WTC11 (cell line): ENCODE results near the gene ENGASE. TPM values are rescaled to one million over a fixed set of nuclear protein-coding genes. Genes with fewer than 3 reads are reported as not detected.

ENCODE experiments used
- ATAC-seq: fragments of 200-7000 bp; cut with Tn5 transposase; 2 replicates; pipeline ENCODE4 v1.10.0; 2021; ENCODE audit warnings: mild to moderate bottlenecking, moderate library complexity
- CTCF ChIA-PET: fragments of 300-600 bp; sonication (Branson Sonifier 250); formaldehyde crosslinking; loops from one replicate; lab custom pipeline; 2021; ENCODE audit warnings: antibody characterized with exemption; lab: Charles Lee
- POLR2A ChIA-PET: fragments of 350-600 bp; sonication (Branson Sonifier 250); formaldehyde crosslinking; loops from one replicate; lab custom pipeline; 2021; ENCODE audit warnings: antibody characterized with exemption; lab: Charles Lee
- DNase-seq: peaks from one replicate; pipeline ENCODE4 v3.0.0; 2021; ENCODE audit warnings: low spot score
- H3K27ac Mint-ChIP-seq: 2 replicates; pipeline ENCODE4 v1.8.0; 2021; ENCODE audit warnings: mixed read lengths
- H3K27me3 Mint-ChIP-seq: 2 replicates; pipeline ENCODE4 v1.8.0; 2021; ENCODE audit warnings: low read depth, mild to moderate bottlenecking, moderate library complexity, mixed read lengths
- H3K36me3 Mint-ChIP-seq: 2 replicates; pipeline ENCODE4 v1.8.0; 2021; ENCODE audit warnings: mixed read lengths
- H3K4me1 Mint-ChIP-seq: 2 replicates; pipeline ENCODE4 v1.8.0; 2022; ENCODE audit warnings: mixed read lengths
- H3K4me3 Mint-ChIP-seq: 2 replicates; pipeline ENCODE4 v1.8.0; 2021; ENCODE audit warnings: mild to moderate bottlenecking, moderate library complexity, mixed read lengths
- H3K9me3 Mint-ChIP-seq: 2 replicates; pipeline ENCODE4 v1.8.0; 2021; ENCODE audit warnings: mixed read lengths
- ETV6 ChIP-seq: sonication (generic); formaldehyde crosslinking; IDR thresholded peaks from 2 replicates; pipeline ENCODE4 v1.8.1; 2022; ENCODE audit warnings: mild to moderate bottlenecking, missing genetic modification reagents
- GTF2I ChIP-seq: fragments of 250-450 bp; sonication (Bioruptor Pico); conservative IDR thresholded peaks from 2 replicates; pipeline ENCODE4 v1.4.0; 2021; ENCODE audit warnings: mild to moderate bottlenecking
- IRF2 ChIP-seq: sonication (generic); formaldehyde crosslinking; IDR thresholded peaks from 2 replicates; pipeline ENCODE4 v1.8.0; 2022; ENCODE audit warnings: low read depth, missing genetic modification reagents, borderline replicate concordance
- MLX ChIP-seq: sonication (generic); formaldehyde crosslinking; IDR thresholded peaks from 2 replicates; pipeline ENCODE4 v1.8.1; 2023; ENCODE audit warnings: mild to moderate bottlenecking, missing genetic modification reagents, moderate library complexity
- NFYB ChIP-seq: sonication (generic); formaldehyde crosslinking; conservative IDR thresholded peaks from 2 replicates; pipeline ENCODE4 v1.8.0; 2022; ENCODE audit warnings: low read depth, missing genetic modification reagents
- PREB ChIP-seq: sonication (generic); formaldehyde crosslinking; IDR thresholded peaks from 2 replicates; pipeline ENCODE4 v1.8.1; 2022; ENCODE audit warnings: mild to moderate bottlenecking, missing genetic modification reagents, moderate library complexity, borderline replicate concordance
- ZNF232 ChIP-seq: sonication (generic); formaldehyde crosslinking; IDR thresholded peaks from 2 replicates; pipeline ENCODE4 v1.8.0; 2022; ENCODE audit warnings: mild to moderate bottlenecking, missing genetic modification reagents
- ZNF396 ChIP-seq: fragments of 250-450 bp; sonication (Bioruptor Pico); IDR thresholded peaks from 2 replicates; pipeline ENCODE4 v1.8.0; 2021; ENCODE audit warnings: mild to moderate bottlenecking, moderate library complexity, borderline replicate concordance
- ZNF671 ChIP-seq: fragments of 250-450 bp; sonication (Bioruptor Pico); IDR thresholded peaks from 2 replicates; pipeline ENCODE4 v1.8.0; 2021; ENCODE audit warnings: mild to moderate bottlenecking
- total RNA-seq: library from RNA; stranded (reverse); gene quantifications from 3 replicates; pipeline ENCODE4 v1.2.3, GENCODE V29; 2021
- TF ChIP-seq, protein P1 (sequence below): sonication (generic); formaldehyde crosslinking; IDR thresholded peaks from 2 replicates; pipeline ENCODE4 v1.8.1; 2023; ENCODE audit warnings: mild to moderate bottlenecking, missing genetic modification reagents, borderline replicate concordance
- TF ChIP-seq, protein P2 (sequence below): sonication (generic); formaldehyde crosslinking; IDR thresholded peaks from 2 replicates; pipeline ENCODE4 v1.8.0; 2022; ENCODE audit warnings: missing genetic modification reagents
- TF ChIP-seq, protein P3 (sequence below): sonication (generic); formaldehyde crosslinking; conservative IDR thresholded peaks from 2 replicates; pipeline ENCODE4 v1.8.1; 2023; ENCODE audit warnings: mild to moderate bottlenecking, low read depth, missing genetic modification reagents, moderate library complexity
- TF ChIP-seq, protein P4 (sequence below): sonication (generic); formaldehyde crosslinking; IDR thresholded peaks from 2 replicates; pipeline ENCODE4 v1.8.1; 2022; ENCODE audit warnings: missing genetic modification reagents, borderline replicate concordance
- TF ChIP-seq, protein P5 (sequence below): fragments of 250-450 bp; sonication (Bioruptor Pico); IDR thresholded peaks from 2 replicates; pipeline ENCODE4 v1.8.0; 2021; ENCODE audit warnings: mild to moderate bottlenecking

ENGASE gene
- total RNA-seq, 1 experiment from 2014 or later, result 41.6 TPM

GRCh38 chr17:79102214-79102613, 27.6 kb downstream of the ENGASE start:
- H3K4me3 Mint-ChIP-seq, result no peak overlapping the region
- POLR2A ChIA-PET, result no interaction called here
- H3K27me3 Mint-ChIP-seq, result no peaks in the 10 kb centered on the region; the same call in 1 of the 2 replicates
- DNase-seq, result no peak
- TF ChIP-seq GTF2I (CRISPR knock-in tag) (no peak), ZNF232 (no peak), ETV6 (CRISPR knock-in tag) (no peak)
- TF ChIP-seq, protein P1, sequence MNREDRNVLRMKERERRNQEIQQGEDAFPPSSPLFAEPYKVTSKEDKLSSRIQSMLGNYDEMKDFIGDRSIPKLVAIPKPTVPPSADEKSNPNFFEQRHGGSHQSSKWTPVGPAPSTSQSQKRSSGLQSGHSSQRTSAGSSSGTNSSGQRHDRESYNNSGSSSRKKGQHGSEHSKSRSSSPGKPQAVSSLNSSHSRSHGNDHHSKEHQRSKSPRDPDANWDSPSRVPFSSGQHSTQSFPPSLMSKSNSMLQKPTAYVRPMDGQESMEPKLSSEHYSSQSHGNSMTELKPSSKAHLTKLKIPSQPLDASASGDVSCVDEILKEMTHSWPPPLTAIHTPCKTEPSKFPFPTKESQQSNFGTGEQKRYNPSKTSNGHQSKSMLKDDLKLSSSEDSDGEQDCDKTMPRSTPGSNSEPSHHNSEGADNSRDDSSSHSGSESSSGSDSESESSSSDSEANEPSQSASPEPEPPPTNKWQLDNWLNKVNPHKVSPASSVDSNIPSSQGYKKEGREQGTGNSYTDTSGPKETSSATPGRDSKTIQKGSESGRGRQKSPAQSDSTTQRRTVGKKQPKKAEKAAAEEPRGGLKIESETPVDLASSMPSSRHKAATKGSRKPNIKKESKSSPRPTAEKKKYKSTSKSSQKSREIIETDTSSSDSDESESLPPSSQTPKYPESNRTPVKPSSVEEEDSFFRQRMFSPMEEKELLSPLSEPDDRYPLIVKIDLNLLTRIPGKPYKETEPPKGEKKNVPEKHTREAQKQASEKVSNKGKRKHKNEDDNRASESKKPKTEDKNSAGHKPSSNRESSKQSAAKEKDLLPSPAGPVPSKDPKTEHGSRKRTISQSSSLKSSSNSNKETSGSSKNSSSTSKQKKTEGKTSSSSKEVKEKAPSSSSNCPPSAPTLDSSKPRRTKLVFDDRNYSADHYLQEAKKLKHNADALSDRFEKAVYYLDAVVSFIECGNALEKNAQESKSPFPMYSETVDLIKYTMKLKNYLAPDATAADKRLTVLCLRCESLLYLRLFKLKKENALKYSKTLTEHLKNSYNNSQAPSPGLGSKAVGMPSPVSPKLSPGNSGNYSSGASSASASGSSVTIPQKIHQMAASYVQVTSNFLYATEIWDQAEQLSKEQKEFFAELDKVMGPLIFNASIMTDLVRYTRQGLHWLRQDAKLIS (CRISPR knock-in tag), result no peak
- ATAC-seq, result no peak
- no peaks in the 10 kb centered on the region for H3K9me3 Mint-ChIP-seq
- no peaks in the 10 kb centered on the region for H3K36me3 Mint-ChIP-seq
- no peak overlapping the region for H3K27ac Mint-ChIP-seq
- H3K4me1 Mint-ChIP-seq, result peaks cover 7% of the 10 kb centered on the region
- CTCF ChIA-PET, result interaction anchor here (1.6 to 4.2 kb wide), 2 partner anchors 13 to 286 kb away, joined by 3 to 17 read pairs; no protein-coding TSS in a partner anchor

DNA sequence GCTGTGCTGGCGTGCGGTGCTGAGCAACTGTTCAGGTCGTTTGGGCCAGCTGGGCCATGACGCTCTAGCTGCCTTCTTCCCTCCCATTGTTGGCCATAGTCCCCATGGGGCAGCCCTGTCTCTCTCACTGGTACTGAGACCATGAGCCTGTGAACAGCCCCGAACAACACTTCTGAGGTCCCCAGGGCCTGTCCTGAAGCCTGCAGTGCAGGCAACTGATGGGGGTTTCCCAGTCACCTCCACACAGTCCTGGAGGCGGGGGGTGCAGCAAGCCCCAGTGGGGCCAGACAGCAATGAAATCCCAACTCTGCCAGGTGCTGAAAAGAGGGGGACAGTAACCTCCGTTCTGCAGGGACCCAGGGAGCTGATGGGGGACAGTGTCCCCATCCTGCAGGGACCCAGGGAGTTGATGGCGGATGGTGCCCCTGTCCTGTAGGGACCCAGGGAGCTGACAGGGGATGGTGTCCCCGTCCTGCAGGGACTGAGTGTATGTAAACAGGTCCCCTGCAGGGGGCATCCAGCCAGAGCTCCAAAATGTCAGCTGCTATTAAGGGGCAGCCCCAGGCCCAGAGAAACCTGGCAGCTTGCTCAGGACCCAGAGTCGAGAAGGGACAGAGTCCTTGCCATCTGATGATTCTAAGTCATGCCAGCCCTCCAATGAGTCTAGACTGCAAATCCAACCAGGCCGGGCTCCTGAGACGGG, 30.4 kb downstream of the ENGASE start:
- no peak overlapping the region for H3K27ac Mint-ChIP-seq
- ChIA-PET CTCF (interaction anchor here (0.7 to 4.2 kb wide), 10 partner anchors 15 to 288 kb away, joined by 3 to 25 read pairs (median 5); no protein-coding TSS in a partner anchor), POLR2A (no interaction called here)
- ATAC-seq (no peak), DNase-seq (no peak)
- no peaks in the 10 kb centered on the region for H3K36me3 Mint-ChIP-seq
- H3K4me1 Mint-ChIP-seq, result no peaks in the 10 kb centered on the region
- H3K9me3 Mint-ChIP-seq, result no peaks in the 10 kb centered on the region
- TF ChIP-seq ZNF671 (CRISPR knock-in tag) (no peak), IRF2 (CRISPR knock-in tag) (no peak)
- TF ChIP-seq, protein P2, sequence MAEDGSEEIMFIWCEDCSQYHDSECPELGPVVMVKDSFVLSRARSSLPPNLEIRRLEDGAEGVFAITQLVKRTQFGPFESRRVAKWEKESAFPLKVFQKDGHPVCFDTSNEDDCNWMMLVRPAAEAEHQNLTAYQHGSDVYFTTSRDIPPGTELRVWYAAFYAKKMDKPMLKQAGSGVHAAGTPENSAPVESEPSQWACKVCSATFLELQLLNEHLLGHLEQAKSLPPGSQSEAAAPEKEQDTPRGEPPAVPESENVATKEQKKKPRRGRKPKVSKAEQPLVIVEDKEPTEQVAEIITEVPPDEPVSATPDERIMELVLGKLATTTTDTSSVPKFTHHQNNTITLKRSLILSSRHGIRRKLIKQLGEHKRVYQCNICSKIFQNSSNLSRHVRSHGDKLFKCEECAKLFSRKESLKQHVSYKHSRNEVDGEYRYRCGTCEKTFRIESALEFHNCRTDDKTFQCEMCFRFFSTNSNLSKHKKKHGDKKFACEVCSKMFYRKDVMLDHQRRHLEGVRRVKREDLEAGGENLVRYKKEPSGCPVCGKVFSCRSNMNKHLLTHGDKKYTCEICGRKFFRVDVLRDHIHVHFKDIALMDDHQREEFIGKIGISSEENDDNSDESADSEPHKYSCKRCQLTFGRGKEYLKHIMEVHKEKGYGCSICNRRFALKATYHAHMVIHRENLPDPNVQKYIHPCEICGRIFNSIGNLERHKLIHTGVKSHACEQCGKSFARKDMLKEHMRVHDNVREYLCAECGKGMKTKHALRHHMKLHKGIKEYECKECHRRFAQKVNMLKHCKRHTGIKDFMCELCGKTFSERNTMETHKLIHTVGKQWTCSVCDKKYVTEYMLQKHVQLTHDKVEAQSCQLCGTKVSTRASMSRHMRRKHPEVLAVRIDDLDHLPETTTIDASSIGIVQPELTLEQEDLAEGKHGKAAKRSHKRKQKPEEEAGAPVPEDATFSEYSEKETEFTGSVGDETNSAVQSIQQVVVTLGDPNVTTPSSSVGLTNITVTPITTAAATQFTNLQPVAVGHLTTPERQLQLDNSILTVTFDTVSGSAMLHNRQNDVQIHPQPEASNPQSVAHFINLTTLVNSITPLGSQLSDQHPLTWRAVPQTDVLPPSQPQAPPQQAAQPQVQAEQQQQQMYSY (CRISPR knock-in tag), result no peak
- H3K27me3 Mint-ChIP-seq, result no peaks in the 10 kb centered on the region
- H3K4me3 Mint-ChIP-seq, result no peak overlapping the region

- ChIA-PET POLR2A (no interaction called here), CTCF (interaction anchor here (1.0 to 4.2 kb wide), 5 partner anchors 18 to 287 kb away, joined by 3 to 25 read pairs (median 15); no protein-coding TSS in a partner anchor)
- ATAC-seq (no peak), DNase-seq (no peak)
- H3K27me3 Mint-ChIP-seq, result no peaks in the 10 kb centered on the region
- no peaks in the 10 kb centered on the region for H3K4me1 Mint-ChIP-seq
- H3K9me3 Mint-ChIP-seq, result no peaks in the 10 kb centered on the region
- H3K27ac Mint-ChIP-seq, result no peak overlapping the region
- H3K36me3 Mint-ChIP-seq, result no peaks in the 10 kb centered on the region
- H3K4me3 Mint-ChIP-seq, result no peak overlapping the region
- TF ChIP-seq, protein P3, sequence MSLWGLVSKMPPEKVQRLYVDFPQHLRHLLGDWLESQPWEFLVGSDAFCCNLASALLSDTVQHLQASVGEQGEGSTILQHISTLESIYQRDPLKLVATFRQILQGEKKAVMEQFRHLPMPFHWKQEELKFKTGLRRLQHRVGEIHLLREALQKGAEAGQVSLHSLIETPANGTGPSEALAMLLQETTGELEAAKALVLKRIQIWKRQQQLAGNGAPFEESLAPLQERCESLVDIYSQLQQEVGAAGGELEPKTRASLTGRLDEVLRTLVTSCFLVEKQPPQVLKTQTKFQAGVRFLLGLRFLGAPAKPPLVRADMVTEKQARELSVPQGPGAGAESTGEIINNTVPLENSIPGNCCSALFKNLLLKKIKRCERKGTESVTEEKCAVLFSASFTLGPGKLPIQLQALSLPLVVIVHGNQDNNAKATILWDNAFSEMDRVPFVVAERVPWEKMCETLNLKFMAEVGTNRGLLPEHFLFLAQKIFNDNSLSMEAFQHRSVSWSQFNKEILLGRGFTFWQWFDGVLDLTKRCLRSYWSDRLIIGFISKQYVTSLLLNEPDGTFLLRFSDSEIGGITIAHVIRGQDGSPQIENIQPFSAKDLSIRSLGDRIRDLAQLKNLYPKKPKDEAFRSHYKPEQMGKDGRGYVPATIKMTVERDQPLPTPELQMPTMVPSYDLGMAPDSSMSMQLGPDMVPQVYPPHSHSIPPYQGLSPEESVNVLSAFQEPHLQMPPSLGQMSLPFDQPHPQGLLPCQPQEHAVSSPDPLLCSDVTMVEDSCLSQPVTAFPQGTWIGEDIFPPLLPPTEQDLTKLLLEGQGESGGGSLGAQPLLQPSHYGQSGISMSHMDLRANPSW, result no peak
- TF ChIP-seq, protein P4, sequence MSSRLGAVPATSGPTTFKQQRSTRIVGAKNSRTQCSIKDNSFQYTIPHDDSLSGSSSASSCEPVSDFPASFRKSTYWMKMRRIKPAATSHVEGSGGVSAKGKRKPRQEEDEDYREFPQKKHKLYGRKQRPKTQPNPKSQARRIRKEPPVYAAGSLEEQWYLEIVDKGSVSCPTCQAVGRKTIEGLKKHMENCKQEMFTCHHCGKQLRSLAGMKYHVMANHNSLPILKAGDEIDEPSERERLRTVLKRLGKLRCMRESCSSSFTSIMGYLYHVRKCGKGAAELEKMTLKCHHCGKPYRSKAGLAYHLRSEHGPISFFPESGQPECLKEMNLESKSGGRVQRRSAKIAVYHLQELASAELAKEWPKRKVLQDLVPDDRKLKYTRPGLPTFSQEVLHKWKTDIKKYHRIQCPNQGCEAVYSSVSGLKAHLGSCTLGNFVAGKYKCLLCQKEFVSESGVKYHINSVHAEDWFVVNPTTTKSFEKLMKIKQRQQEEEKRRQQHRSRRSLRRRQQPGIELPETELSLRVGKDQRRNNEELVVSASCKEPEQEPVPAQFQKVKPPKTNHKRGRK, result no peak
- TF ChIP-seq NFYB (no peak), MLX (no peak), ZNF396 (CRISPR knock-in tag) (no peak), PREB (CRISPR knock-in tag) (no peak)
- TF ChIP-seq, protein P5, sequence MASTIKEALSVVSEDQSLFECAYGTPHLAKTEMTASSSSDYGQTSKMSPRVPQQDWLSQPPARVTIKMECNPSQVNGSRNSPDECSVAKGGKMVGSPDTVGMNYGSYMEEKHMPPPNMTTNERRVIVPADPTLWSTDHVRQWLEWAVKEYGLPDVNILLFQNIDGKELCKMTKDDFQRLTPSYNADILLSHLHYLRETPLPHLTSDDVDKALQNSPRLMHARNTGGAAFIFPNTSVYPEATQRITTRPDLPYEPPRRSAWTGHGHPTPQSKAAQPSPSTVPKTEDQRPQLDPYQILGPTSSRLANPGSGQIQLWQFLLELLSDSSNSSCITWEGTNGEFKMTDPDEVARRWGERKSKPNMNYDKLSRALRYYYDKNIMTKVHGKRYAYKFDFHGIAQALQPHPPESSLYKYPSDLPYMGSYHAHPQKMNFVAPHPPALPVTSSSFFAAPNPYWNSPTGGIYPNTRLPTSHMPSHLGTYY (CRISPR knock-in tag), result no peak
Measured at GRCh38 chr17:79105937-79106336, 31.3 kb downstream of the ENGASE start.
